HG03175 (cell line): ENCODE results near the gene PRG3.
A peak's percentile ranks its signal among the peaks of the same experiment; 100 is the strongest.
"Not testable (repeated sequence)": the region's sequence is repeated elsewhere in the genome, so short reads cannot be mapped to it uniquely, and the experiment has no call there.

Source experiments
- ATAC-seq: cut with Tn5 transposase; IDR thresholded peaks from one replicate; pipeline ENCODE4 v1.9.1; 2021; ENCODE audit warnings: mild to moderate bottlenecking, moderate library complexity; ENCODE audit not compliant: unreplicated experiment

PRG3 gene

DNA sequence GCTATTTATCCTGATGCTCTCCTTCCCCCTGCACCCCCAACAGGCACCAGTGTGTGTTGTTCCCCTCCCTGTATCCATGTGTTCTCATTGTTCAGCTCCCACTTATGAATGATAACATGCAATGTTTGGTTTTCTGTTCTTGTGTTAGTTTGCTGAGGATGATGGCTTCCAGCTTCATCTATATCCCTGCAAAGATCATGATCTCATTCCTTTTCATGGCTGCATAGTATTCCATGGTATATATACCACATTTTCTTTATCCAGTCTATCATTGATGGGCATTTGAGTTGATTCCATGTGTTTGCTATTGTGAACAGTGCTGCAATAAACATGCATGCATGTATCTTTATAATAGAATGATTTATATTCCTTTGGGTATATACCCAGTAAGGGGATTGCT is 19.5 kb downstream of the PRG3 start:
- ATAC-seq, result not testable (repeated sequence)

DNA sequence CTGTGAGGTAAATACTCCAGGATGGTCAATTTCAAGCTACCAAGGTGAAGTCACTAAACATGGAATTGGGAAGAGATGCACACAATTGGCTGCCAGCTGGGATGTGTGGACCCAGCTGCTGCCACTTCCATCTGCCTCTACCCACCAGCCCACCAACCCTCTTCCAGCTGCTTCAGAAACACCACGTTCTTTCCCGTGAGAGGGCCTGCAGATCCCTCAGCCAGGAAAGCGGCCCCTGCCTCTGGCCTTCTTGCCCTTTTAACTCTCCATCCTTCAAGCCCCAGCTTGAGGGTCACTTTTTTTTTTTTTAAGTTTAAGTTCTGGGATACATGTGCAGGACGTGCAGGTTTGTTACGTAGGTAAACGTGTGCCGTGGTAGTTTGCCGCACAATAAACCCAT is 20.0 kb downstream of the PRG3 start:
- ATAC-seq, result no peak

DNA sequence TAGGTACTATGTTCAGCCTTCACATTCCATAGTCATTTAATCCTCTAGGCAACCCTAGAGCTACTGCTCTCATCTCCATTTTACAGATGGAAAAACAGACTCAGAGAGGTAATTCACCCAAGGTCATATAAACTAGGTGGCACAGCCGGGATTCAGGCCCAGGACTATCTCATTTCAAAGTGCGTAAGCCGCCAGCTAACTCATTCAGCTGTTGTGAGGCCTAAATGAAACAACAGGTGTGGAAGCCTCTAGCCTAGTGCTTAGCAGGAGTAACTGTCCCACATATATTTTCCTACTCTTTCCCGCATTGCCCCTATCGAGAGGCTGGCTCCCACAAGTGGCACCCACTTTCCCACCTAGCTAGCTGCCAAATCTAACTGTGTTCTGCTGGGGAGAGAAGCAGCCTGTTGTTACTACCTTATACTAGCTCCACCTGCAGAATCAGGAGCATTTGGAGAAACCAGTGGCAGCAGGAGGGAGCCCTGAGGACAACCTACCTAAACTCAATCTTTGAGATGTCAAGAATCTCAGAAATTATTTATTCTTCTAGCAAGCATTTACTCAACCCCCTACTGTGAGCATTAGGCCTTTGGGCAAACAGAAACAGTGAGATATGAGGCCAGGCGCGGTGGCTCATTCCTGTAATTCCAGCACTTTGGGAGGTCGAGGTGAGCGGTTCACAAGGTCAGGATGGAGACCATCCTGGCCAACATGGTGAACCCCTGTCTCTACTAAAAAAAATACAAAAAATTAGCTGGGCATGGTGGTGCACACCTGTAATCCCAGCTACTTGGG is 20.9 kb downstream of the PRG3 start:
- no peak for ATAC-seq

DNA sequence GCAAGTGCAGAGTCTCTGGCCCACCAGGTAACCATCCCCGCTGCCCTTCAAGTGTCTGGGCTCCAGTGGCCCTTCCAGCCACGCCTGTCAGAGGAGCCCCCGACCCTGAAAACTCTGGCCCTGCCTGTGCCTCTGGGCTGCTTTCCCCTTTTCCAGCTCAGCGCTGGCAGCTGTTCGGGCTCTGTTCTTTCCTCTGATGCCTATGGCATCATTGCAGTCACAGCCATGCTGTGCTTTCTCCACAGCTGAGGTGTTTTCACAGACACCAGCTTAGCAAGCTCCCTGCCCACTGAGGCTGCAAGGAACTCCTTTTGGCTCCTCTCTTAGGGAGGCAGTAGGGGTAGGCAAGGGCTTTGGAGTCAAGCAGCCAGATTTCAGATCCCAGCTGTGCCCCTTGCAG is 21.6 kb downstream of the PRG3 start:
- no peak for ATAC-seq

DNA sequence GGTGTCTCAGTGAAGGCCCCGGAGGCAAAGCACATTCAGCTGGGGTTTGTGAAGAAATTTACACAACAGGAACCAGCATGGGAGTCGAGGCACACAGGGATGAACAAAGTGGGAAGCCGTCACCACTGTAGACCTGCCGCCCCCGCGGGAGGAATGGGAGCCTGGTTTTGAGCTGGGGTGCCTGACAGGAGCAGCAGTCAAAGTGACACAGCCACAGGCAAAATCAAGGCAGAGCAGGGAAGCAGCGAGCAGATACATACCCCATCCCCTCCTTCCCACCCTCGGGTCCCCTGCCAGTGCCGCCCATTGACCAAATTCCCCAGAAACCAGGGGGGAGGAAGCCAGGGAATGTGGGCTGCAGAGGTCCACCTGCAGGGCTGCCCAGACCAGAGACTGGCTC is 22.0 kb downstream of the PRG3 start:
- no peak for ATAC-seq

DNA sequence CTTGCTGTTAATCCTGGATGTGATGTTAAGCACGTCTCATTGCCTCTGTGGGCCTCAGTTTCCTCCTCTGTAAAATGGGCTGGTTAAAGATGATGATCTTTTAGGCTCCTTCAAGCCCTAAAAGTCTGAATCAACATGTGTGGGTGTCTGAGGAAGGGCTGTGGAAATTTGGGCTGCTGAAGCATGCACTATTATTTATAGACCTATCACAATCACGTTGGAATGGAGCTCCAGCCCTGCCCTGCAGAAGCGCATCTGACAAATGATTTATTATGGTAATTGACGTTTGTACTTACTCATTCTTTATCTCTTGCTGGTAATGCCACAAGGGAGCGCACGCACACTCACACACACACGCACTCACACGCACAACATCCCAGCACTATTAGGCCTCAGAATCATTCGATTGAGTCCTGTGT is 22.4 kb downstream of the PRG3 start:
- ATAC-seq, result no peak

DNA sequence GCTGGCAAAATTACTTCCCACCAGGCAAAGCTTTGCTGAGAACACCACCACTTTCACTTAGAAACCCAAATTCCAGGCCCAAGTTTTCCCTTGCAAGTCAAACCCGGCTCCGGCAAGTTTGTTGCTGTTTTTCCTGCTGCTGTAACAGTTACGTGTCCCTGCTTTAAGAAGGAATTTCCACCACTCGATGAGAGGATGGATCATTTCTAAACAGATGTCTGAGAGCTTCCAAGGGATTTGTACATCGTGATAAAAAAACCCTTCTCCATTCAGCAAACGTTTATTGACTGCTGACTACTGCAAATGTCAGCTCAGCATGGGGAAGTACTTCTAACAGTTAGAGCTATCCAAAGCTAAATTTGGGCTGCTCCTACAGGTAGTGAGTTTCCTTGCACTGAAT is 23.1 kb downstream of the PRG3 start:
- ATAC-seq, result no peak

DNA sequence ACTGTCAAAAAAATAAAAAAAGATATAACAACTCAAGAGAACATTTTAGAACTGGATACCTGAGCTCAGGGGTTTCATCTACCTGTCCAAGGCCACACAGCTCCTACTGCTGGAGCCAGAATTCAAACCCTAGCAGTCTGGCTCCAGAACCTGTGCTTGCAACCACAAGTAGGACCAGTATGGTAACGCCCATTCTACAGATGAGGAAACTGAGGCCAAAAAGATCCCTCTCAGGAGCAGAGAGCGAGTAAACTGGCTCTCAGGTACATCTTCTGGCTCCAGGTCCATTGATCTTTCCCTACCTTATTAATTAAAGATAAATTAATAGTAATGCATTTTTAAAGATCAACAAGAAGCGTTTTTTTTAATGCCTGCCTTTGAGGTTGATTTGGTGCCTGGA is 23.6 kb downstream of the PRG3 start:
- ATAC-seq, result no peak

DNA sequence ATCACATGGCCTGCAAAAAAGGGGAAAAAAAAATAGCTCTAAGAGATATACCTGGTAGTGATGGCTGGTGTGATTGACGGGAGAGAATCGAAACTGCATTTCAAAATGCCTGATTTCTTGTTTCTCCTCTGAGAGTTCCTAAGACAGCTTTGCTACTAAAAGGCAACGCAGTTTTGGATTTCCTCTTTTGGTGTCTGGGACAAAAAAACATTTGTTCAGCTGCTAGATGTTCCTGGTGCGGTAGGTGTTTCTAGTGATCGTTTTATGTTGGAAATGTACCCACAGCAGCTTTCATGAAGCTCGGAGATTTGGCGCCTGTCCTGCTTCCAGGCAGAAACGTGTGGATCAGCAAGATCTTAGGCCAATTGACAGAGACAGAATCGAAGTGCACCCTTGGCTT is 24.7 kb downstream of the PRG3 start:
- no peak for ATAC-seq

DNA sequence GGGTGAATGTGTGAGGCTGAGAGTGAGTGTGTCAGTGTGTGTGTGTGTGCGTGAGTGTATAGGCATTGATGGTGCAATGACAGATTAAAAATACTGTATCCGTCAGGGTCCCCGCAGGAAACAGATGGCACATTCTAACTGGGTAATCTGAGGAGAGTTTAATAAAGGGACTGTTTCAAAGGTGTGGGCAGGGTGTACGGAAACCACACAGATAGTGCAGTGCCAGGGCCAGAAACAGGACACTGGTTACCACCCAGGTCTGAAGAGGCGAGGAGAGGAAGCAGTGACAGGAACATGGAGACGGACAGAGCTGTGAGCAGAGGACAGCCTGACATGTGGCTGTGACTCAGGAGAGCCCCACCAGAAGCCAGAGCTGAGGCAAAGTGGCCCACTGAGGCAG is 26.3 kb downstream of the PRG3 start:
- no peak for ATAC-seq

DNA sequence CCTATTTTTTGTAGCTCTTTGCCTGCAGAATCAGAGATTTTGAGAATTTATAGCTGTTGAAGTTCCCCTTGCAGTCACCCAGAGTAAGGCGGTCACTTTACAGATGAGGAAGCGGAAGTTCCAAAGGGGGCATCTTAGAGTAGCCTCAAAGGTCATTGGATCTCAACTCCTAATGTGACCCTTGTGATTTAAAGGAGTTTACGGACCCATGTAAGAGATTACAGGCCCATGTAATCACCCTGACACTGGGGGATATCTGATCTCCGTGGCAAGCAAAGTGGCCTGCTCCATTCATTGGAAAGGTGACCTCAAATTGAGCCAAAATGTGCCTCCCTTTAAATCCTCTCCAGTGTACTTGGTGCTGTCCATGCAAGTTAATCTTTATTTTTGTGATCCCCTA is 27.1 kb downstream of the PRG3 start:
- no peak for ATAC-seq

DNA sequence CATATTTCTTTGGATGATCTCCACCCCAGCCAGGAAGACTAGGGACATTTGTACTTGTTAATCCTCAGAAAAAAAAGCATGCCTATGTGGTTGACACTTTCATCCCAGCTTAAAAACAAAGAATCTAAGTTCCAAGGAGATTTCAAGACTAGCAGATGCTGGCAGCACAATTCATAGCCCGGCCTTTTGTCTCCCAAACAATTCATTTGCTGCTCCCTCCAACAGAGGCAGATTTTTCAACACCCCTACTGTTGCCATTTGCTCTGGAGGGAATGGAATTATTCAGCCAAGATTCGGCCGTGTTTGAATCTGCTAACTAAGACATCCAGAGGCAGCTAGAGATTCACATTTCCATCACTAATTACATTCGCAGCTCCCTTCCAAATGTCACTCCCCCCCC is 27.5 kb downstream of the PRG3 start:
- ATAC-seq, result no peak

DNA sequence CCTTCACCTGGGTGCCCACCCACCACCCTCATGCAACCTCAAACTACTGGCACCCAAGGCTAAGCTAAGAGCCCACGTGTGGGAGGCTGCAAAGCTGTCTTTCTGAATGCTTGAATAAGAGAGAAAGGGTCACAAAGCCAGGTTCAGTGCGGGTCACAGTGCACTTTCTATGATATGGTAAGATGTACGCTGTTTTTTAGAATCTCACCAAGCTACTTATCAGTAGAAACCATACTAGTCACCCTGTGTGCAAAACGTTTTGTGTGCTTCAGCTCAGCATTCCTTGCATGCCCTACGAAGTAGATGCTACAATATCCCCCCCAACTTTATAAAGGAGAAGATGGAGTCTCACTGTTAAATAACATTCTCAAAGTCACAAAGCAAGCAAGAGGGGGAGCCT is 27.9 kb downstream of the PRG3 start:
- no peak for ATAC-seq

DNA sequence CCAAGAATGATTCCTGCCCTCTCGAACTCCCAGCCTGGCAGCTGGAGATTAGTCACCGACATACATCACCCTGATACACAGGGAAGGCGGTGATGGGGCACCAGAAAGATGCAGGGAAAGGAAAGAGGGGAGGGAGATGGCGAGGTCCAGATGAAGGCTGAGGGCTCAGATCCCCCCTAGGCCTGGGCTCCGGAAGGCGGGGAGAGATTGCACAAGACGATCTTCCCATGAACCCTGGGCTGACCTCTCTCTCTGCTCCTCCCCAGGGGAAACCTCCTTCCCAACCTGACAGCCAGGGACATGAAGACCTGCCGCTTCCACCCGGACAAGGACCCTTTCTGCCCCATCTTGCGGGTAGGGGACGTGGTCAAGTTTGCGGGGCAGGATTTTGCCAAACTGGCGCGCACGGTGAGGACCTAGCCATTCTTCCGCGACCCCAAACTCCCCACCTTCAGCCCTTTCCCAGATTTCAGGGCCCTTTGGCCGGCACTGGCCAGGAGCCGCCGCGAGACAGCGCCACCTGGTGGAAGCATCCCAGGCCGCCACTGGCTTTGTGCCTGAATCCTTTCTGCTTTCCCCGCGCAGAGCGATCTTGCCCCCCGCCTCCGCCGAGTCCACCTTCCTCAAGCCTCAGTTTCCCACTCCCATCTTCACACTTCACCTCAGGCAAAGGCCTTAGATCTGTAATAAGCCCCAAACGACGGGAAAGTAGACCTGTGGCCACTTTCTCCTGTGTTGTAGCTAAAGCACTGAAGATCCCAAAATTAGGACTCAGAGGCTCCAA is 31.3 kb downstream of the PRG3 start:
- no peak for ATAC-seq

DNA sequence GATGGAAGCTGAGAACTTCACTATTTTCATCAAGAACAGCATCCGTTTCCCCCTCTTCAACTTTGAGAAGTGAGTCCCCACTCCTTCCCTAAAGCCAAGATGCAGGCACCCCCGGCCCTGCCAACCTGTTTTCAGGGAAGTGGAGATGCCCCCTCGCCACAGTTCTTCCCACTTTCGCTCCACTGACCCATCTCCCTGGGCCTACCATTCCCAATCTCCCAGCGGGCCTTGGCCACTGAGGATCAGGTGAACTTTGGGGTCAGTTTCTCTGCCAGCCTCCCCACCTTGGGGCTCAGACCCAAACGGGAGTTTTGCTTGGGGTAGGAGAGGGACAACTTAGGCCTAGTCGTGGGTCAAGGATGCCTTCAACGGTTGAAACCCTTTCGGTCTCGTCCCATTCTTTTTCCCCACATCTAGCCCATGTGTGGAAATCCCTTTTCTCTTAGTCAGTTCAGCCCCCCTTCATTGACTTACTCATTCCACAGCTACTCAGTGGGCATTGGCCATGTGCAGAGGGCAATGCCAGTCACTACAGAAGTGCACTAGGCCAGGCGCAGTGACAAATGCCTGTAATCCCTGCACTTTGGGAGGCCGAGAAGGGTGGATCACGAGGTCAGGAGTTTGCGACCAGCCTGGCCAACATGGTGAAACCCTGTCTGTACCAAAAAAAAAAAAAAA is 32.2 kb downstream of the PRG3 start:
- no peak for ATAC-seq

DNA sequence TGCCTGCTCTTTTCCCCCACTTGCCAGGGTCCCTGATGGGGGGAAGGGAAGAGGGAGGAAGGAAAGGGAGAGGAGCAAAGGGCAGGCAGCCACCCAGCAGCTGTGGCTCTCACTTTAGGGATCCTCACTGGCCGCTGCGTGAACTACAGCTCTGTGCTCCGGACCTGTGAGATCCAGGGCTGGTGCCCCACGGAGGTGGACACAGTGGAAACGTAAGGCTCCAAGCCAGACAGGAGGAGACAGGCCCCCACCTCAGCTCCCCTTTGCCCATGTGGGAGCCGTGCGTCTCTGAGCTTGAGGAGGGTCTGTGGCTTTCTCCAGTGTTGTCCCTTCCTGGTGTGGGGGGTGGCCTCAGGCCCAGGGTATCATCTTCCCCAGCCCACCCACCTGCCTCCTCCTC is 32.9 kb downstream of the PRG3 start:
- no peak for ATAC-seq

DNA sequence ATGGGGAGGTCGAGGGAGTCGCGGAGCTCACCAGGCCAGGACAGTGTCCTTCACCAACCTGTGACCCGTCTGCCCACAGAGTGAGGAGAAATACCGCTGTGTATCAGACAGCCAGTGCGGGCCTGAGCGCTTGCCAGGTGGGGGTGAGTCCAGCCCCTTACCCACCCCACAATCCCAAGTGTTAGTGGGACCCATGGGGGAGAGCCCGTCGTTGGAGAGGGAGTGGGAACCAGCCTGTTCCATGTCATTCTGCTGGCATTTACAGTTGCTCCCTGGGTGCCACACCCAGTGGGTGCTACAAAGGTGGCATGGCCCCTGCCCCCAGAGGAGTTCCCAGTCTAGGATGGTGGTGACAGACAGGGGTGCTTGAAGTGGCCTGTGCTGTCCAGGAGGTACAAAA is 33.6 kb downstream of the PRG3 start:
- no peak for ATAC-seq

DNA sequence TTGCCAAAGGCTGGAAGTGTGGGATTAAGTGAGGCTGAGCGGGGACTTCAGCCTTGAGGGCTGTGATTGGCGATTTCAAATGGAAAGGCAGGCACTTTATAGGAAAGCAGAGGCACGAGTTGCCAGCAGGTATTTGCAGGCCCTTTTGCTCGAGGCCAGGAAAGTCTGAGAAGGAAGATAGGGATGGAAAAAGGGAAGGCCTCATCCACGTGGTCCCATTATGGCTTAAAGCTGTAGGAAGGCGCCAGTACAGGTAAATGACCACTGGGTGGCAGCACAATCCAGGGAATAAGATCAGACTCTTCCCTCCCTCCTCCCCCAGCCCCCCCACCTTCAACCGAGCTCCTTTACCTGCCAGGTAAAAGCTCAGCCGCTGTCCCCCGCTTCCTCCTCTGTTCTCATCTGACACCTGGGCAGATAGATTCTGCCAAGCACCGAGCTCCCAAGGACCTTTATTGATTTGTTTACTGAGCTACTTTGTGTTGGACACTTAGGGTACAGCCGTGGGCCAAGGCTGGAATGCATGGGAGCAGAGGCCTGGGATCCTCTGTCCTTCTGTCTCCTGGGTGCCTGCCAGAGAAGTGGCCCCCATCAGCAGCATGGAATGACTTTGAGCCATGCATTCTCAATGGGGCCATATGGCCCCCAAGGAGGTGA is 35.3 kb downstream of the PRG3 start:
- peak; percentile 59 for ATAC-seq

DNA sequence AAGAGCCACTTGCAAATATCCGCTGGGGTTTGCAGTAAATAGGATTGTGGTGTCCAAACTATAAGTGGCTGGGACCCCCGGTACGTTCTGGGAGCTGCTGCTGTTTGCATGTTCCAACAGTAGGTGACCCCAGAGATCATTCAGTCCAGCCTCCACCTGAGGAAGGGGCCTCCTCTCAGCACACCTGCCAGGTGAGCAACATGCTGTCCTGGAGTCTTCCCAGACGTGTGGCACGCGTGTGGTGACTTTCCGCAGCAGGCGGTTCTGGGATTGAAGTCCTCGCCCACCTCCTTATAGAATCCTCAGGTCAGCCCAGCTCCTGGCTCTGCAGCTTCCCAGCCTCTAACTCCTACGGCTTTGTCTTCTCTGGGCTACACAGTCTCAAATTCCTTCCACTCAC is 36.1 kb downstream of the PRG3 start:
- no peak for ATAC-seq

DNA sequence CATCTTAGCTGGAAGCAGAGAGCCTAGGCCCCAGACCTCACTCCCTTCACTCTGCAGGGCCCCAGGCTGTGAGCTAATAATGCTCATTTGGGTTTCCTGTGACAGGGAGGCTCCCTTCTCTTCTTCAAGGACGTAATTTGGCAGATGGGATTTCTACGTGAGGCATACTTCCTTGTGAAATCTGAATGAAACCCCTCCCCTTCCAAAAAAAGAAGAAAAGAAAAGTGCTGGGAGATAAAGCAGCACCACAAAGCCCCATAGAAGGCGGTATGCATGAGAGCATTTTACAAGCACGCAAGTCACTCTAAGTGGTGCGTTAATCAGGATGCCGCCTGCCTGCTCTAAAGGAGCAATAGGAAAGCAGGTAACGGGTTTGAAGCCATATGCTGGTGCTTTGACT is 37.1 kb downstream of the PRG3 start:
- ATAC-seq, result no peak

DNA sequence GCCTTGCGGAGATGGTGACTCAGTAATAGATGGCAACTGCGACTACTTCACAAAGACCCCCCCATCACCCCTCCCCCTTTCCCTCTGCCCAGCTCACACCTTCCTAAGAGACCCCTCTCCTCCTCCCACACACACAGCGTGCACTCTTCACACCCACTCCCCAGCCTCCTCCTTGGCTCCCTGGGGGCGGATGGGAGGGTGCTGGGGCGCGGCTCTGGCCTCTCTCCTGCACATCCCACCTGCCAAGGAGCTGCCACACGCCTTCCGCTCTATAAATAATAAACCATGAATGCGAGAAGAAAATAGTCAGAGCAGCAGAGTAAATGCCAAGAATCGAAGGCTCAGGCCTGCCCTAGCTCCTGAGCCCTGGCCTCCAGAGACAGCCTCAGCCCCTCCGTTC is 38.2 kb downstream of the PRG3 start:
- no peak for ATAC-seq
